HG03025 (cell line): ENCODE data around the gene EIPR1.

ENCODE experiments used
- ATAC-seq: cut with Tn5 transposase; IDR thresholded peaks from one replicate; pipeline ENCODE4 v1.9.1; 2021; ENCODE audit warnings: mild to moderate bottlenecking, moderate library complexity; ENCODE audit not compliant: unreplicated experiment, low FRiP score

Gene EIPR1

GRCh38 chr2:3168230-3168891 lies 209.3 kb downstream of the EIPR1 start:
- no peak for ATAC-seq

- ATAC-seq = no peak
Observed at GRCh38 chr2:3163401-3163800, 214.2 kb downstream of the EIPR1 start.

GRCh38 chr2:3162442-3163077 lies 215.1 kb downstream of the EIPR1 start:
- ATAC-seq = no peak

- no peak for ATAC-seq
Observed at GRCh38 chr2:3160751-3161330, 216.8 kb downstream of the EIPR1 start.

- no peak for ATAC-seq
Observed at GRCh38 chr2:3159782-3160545, 217.7 kb downstream of the EIPR1 start.

- no peak for ATAC-seq
Observed at GRCh38 chr2:3154700-3155099, 222.9 kb downstream of the EIPR1 start.

GRCh38 chr2:3154146-3154545 lies 223.5 kb downstream of the EIPR1 start:
- ATAC-seq = no peak

GRCh38 chr2:3151153-3151918 lies 226.3 kb downstream of the EIPR1 start:
- ATAC-seq = no peak

GRCh38 chr2:3149441-3150217 lies 228.0 kb downstream of the EIPR1 start:
- no peak for ATAC-seq

- ATAC-seq = no peak
Observed at GRCh38 chr2:3148716-3149115, 228.9 kb downstream of the EIPR1 start.

GRCh38 chr2:3147651-3148530 lies 229.7 kb downstream of the EIPR1 start:
- ATAC-seq = no peak

- no peak for ATAC-seq
Observed at GRCh38 chr2:3146772-3147650, 230.6 kb downstream of the EIPR1 start.

- no peak for ATAC-seq
Observed at GRCh38 chr2:3146175-3146574, 231.4 kb downstream of the EIPR1 start.

- no peak for ATAC-seq
Observed at GRCh38 chr2:3145471-3146021, 232.1 kb downstream of the EIPR1 start.

- ATAC-seq = no peak
Observed at GRCh38 chr2:3144856-3145255, 232.8 kb downstream of the EIPR1 start.

- ATAC-seq = no peak
Observed at GRCh38 chr2:3143602-3144001, 234.0 kb downstream of the EIPR1 start.

GRCh38 chr2:3142961-3143571 lies 234.6 kb downstream of the EIPR1 start:
- no peak for ATAC-seq
